Omental fat pad (tissue), 4 donors: ENCODE data around the gene SLC39A9. TPM values are rescaled to one million over a fixed set of nuclear protein-coding genes. Genes with fewer than 3 reads are reported as not detected.
"Not testable (repeated sequence)": the region's sequence is repeated elsewhere in the genome, so short reads cannot be mapped to it uniquely, and the experiment has no call there.

Source experiments
- ATAC-seq: fragments of 150-250 bp; one replicate; pipeline ENCODE4 v1.9.1; 2016; ENCODE audit warnings: mild to moderate bottlenecking, moderate library complexity; ENCODE audit not compliant: low FRiP score
- DNase-seq: peaks from one replicate; pipeline ENCODE4 v3.0.0-alpha.2; 2019; ENCODE audit warnings: low spot score
- CTCF ChIP-seq, 3 donors: fragments of 450-650 bp; IDR thresholded peaks; one replicate each; pipeline ENCODE4 v1.5.1; 2016 to 2017; ENCODE audit warnings: antibody characterized with exemption in 3 of 3, mild to moderate bottlenecking in 3 of 3, moderate library complexity in 2 of 3
- total RNA-seq, 4 donors: library from RNA; depleted of rRNA; stranded (reverse); fragments of >200 nt; gene quantifications; one replicate each; pipeline ENCODE4 v1.1.0, GENCODE V29; 2016

SLC39A9 gene
- total RNA-seq, 4 donors from 2014 or later, result 57.9 to 80.7 (median 69.6) TPM

- DNase-seq, result no peak
- ATAC-seq, result no peak
- TF ChIP-seq CTCF (IDR thresholded peaks at IDR 0.05), result no peak
Observed at GRCh38 chr14:69376439-69376838, 22.1 kb upstream of the SLC39A9 start.

- DNase-seq, result no peak
- TF ChIP-seq CTCF (IDR thresholded peaks at IDR 0.05), result no peak
- ATAC-seq, result no peak
Observed at GRCh38 chr14:69378274-69378673, 20.2 kb upstream of the SLC39A9 start.

GRCh38 chr14:69387311-69387710 lies 11.2 kb upstream of the SLC39A9 start:
- TF ChIP-seq CTCF (IDR thresholded peaks at IDR 0.05), result no peak
- no peak for ATAC-seq
- DNase-seq, result no peak

GRCh38 chr14:69391400-69391799 lies 7.1 kb upstream of the SLC39A9 start:
- not testable (repeated sequence) for ATAC-seq

GRCh38 chr14:69392481-69392880 lies 6.0 kb upstream of the SLC39A9 start:
- no peak for ATAC-seq
- no peak for DNase-seq
- TF ChIP-seq CTCF (IDR thresholded peaks at IDR 0.05), result no peak

More at GRCh38 chr14:69391400-69391799, 7.1 kb upstream of the SLC39A9 start:
- DNase-seq, result not testable (repeated sequence)

GRCh38 chr14:69395929-69396328 lies 2.6 kb upstream of the SLC39A9 start:
- ATAC-seq, result no peak
- TF ChIP-seq CTCF (IDR thresholded peaks at IDR 0.05), result no peak
- no peak for DNase-seq

- no peak for ATAC-seq
Observed at GRCh38 chr14:69398818-69399210, 322 bp downstream of the SLC39A9 start.

More at GRCh38 chr14:69398818-69399210, 322 bp downstream of the SLC39A9 start:
- no peak for TF ChIP-seq CTCF (IDR thresholded peaks at IDR 0.05)
- no peak for DNase-seq
